HG03558 (cell line): ENCODE data around the gene EGFLAM.

Experiments used
- ATAC-seq: cut with Tn5 transposase; IDR thresholded peaks from one replicate; pipeline ENCODE4 v1.9.1; 2021; ENCODE audit warnings: moderate number of reproducible peaks; ENCODE audit not compliant: unreplicated experiment; ENCODE audit errors: extremely low read depth

EGFLAM gene

DNA sequence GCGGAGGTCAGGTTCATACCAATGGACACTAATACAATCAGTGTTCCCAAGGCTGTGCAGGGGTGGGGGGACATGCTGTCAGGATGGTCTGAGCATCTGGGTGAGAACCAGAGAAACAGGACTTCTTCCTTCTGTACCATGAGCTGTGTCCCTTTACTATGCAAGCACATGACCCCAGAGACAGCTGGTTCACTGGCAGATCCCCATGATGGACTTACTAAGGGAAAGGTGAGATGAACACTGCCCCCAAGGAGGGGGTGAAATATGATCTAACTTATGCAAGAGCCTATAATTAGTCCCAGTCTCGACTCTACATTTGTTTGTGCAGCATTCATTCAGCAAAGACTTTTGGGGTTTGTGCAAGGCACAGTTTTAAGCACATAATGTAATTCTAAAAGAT, 206.7 kb downstream of the EGFLAM start:
- no peak for ATAC-seq

DNA sequence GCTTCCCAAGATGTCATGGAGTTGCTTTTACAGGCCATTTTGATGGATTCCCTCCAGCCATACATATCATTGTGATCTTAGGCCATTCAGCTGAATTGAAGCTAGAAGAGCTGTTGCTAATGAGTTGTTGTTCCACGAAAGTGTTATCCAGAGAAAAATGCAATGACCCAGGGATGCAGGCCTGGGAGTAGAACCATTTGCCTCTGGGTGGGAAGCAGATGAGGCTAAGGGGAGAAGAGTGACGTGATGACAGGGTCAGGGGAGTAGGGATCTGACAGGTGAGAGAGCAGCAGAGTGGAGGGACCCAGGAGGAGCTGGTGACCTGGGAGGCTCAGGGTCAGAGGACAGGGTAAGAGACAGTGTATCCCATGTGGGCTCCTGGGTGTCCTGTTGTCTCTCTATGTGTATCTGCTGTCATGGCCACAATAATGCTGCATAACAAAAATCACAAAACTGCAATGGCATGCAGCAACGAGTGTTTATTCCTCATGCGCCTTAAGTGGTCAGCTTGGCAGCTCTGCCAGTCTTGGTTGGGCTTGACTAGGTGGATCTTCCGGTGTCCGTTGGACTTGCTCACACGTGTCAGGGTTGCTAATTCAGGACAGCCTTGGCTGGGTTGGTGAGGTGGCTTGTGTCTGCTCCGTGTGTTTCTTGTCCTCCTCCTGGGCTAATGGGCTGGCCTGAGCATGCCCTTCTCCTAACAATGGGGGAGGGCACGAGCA, 207.5 kb downstream of the EGFLAM start:
- no peak for ATAC-seq

DNA sequence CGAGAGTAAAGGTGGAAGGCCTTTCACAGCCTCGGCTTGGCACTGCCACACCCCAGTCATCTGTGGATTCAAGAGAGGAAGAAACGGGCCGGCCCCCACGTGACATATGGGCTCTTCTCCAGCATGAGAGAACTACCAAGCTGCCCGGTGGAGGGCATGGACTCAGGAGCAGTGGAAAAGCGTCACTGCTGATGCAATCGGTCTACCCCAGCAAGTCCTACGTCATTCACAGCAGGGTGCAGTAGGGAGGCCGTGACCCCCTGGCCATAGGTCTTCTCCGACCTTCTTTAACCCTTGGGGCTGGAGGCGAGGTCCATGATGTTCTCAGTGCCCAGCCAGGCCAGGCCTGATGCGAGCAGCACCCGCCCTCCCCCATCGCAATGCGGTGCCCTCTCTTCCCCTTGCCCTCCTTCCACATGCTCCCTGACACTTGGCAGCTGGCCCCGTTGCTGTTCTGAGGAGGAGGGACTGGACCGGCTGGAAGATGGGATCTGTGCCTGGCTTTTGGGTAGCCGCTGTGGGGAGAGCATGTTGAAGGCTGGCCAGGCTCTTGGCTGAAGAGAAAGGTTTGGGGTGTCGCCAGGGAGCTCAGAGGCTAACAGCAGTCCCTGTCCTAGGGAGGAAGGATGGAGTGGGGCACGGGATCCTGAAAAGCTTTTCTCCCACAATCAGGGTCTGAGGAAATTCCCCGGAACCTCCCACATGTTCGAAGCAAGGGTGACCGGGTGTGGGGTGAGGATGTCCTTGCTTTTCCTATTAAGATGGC, 208.2 kb downstream of the EGFLAM start:
- no peak for ATAC-seq

DNA sequence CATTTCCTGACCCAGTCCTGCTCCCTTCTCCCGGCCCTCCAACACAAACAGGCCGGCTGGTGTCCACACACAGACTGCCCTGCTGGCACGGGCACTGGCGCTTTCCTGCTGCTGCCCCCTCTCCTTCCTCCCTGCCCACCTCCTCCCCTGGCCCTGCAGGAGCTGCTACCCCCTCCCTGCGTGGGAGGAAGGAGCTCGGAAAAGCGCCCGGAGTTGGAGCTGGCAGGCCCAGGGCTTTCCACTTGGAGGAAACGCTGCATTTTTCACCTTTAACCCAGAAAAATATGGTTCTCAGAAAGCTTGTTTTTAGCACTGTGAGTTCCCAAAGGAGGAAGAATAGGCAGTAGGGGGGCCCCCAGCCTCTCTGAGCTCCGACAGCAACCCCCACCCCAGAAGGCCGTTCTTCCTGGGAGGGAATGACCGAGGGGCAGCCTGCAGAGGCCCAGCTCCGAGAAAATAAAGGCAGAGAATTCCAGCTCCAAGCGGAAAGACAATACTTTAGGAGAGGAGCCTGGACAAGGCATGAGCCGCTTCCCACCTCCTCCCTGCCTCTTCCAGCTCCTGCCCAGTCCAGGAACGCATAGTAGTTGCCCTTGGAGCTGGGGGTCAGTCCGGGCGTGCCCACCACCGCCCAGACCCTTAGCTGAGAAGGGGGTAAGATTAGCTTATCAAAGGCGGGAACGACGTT, 209.1 kb downstream of the EGFLAM start:
- ATAC-seq, result no peak

DNA sequence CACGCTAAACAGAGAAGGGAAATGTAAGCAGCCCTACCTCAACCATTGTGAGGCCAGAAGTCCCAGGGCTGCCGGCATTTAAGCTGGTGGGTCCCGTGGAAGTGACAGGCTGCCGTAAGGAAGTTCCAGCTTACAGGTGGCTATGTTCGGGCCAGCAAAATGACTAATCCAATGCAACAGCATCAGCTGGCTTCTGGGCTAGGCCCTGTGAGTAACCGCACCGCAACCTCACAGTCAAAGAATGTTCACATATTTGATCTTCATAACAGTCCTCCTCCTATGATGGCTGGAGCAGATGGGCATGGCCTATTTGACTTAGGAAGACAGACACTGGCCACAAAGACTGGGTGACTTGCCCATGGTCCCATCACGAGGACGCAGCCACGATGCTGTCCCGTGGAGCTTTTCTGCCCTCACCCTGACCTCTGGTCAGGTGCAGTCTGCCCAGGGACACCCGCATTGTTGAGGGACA, 209.9 kb downstream of the EGFLAM start:
- no peak for ATAC-seq

DNA sequence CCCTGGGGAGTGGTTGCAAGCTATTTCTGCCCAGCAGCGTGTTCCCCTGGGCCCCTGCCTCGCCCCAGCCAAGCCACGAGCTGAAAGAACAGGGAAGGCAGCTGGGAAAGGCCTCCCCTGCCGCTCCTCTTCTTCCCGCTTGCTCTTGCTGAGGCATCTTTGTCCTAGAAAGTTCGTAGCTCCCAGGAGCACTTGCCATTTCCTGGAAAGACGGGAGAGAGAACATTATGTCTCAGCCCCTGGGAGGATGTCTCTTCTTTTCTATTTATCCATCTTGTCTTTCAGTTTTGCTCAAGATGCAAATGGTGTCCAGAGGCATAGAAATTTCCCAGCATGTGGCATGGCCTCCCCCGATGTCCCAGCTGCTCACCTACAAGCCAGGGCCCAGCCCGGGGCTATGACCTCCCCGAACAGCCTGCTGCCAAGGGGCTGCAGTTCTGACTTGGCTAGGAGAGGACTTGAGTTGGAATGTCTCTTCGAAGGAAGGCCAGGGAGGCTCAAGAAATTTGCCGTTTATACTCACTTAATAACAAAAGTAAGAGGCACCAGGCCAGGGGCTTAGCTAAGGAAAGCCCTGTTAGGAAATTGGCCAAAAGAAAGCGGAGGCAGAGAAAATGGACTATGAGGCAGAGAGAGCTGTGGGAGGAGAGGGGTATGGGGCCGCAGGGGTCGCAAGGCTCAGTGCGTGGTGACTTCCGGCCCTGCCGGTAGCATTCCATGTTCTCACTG, 210.8 kb downstream of the EGFLAM start:
- ATAC-seq, result no peak

DNA sequence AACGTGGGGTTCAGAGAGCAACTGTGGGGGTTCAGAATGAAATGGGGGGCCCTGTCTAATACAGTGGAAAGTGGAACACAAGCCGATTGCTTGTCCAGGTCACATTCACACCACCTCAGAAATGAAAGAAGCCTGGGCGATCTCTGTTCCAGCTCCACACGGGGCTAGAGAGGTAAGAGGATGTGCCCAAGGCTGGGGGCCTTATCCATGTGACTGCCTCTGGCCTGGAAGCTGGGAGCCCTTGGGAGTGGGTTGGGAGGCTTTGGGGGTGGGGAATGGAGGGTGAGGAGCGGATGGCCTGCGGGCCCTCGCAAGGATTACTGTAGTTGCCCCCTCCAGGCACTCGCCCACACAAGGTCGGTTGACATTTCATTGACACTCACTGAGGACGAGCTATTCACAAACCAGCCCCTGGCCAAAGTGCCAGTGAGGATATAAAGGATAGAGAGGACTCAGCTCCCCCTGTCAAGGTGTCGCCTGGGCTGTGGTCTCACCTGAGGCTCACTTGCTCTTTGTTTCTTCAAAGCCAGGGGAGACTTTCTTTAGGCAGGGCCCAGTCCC, 211.4 kb downstream of the EGFLAM start:
- no peak for ATAC-seq

DNA sequence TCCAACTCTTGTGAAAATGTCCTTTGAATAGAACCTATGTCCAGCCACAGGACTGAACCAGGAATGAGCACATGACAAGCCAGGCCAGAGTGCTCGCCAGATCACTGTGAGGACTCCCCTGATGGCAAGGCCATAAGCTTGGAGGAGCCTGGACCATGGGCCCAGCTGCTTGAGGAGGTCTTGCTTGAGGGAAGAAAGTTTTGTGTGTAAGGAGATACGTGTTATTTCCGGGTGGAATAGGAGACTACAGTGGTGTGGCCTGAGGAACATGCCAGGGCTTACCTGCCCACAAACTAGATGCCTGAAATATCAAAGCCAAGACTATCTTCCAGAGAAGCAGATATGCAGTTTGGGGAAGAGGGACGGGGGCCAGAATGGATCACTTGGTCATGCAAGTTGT, 213.3 kb downstream of the EGFLAM start:
- no peak for ATAC-seq

DNA sequence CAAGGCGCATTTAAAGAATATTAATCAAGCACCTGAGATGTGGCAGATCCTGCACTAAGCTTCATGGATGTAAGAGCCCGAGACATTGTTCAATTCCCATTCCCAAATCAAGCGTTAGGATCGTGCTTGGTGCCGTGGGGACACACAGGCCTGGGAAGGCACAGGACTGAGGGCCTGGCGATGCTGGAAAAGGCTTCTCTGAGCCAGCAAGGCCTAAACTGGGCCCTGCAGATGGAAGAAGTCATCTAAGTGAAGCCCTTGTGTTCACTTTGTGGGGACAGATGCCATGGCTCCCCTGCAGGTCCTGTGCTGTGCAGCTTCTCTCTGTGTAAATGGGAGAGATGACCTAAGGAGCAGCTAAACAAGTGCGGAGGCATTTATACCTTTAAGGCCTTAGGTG, 214.2 kb downstream of the EGFLAM start:
- no peak for ATAC-seq

DNA sequence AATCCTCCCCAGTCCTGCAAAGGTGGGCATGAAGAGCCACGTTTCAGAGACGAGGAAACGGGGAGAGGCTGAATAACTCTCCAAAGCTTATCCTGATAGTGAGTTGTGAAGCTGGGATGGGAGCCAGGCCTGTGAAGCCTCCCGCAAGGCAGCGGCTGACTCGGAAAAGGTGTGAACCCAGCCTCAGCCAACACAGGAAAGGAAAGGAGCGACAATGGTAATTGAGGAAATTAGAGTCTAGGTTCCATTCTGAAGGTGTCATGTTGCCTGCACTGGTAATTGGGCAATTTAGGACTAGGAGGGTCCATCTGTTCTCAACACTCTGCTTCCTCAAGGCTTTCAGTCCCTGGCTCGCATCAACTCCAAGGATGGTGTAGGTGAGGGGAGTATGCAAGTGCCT, 214.6 kb downstream of the EGFLAM start:
- no peak for ATAC-seq

DNA sequence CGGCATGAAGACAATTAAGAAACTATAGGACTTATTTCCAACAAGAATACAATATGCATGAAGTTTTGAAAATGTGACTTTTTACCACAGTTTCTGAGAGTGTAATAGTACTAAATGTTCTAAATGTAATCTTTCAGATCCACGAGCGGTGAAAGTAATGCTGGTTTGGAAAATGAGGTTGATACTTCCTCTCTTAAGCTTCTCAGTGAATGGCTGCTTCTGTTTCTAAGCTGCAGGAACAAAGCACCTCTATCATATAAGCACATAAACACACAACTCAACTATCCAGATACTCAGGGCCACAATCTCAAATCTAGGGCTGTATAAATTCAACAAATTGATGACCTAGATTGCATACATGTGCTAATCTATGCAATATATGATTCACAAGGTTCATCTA, 219.8 kb downstream of the EGFLAM start:
- ATAC-seq, result no peak

DNA sequence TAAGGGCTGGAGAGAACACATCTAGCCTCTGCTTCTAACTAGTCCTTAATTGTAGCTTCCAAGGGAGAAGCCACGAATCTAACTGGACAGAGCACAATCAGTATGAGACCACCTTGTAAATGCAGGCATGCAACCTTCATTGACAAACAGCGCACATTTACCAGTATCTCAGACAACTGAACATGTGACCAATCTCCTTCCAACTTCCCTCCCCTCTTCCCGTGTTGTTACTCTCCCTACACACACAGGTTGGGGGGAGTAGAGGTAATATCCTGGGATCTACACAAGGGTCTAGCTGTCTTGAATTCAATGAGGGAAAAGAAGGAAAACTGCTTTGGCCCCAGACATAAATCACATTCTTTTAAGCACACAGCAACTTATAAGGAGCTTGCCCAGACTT, 220.5 kb downstream of the EGFLAM start:
- no peak for ATAC-seq

DNA sequence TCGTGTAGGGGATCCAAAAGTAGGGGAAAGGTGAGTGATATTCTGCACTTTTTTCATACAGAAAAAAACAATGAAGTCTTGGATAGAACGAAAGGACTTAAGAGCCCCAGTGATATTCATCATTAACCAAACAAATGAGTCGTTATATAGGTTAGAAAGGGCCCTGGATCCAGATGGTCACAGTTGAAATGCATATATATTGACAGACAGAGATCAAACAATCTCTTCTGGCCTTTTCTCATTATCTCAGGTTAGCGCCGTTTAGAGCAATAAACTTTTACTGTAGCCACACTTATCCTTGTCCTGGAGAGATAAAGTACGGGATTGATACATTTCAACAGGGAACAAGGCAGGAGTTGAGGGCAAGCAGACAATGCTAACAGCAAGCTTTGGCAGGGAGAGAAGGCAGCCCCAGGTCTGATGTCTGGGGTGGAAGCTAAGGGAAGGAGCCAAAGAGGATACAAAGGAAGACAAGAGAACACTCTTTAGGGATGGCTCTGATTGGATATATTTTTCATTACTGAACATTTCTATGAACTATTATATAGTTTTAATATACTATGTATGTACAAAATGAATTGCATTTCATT, 221.1 kb downstream of the EGFLAM start:
- ATAC-seq, result no peak

DNA sequence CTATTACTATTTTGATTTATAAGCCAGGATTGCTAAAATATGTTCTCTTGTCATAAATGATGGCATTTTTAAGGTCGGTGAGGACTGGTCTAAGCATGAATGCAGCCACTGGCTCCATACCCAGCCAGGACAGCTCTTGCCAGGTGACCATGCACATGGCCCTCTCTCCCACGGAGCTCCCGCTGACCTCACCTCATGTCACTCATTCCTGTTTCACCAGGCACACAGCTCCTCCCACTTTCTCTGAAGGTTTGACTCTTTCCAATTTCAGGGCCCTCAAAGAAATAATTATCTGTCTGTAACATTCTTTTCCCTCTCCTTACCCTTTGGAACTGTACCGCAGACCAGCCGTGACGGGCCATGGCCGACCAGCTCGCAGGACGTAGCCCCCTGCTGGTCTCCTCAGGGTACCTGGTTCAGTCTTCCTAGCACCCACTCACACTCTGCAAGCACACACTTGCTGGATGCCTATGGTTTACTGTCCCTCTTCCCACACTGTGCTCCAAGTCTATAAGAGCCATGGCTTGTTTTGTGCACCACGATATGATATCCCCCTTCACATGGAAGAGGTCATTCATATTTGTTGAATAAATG, 225.5 kb downstream of the EGFLAM start:
- ATAC-seq, result no peak

DNA sequence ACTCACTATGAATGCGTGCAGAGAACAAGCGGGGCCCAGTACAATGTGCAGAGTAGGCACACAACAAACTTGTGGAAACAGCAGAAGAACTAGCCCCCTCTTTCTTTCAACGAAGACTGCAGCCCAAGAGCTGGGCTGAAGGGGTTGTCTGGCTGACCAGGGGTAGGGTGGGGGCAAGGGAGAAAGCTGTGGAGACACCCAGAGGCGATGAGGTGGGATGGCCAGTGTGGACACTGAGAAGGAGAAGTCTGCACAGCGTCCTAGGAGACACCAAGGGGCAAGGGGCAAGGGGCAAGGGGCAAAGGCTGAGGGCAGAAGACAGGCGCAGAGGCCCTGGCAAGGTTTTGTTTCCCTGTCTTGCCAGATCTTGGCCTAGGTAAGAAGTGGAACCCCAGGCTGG, 235.8 kb downstream of the EGFLAM start:
- ATAC-seq, result no peak

DNA sequence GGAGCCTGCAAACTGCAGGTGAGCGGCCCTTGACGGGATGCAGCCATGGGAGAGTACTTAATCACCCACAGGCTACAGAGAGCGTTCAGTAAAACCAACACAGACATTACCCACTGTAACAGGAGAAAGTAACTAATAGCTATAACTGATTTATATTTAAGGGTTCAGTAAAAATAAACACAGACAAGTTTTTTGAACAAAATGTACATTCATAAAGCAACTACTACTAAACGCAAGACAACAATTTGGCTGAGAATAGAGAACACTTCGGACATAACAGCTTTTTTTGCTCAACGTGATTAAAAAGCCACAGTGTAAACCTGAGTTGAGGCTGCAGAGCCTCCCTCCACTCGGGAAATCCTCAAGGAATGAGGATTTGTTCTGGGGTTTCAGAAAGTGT, 236.4 kb downstream of the EGFLAM start:
- no peak for ATAC-seq

DNA sequence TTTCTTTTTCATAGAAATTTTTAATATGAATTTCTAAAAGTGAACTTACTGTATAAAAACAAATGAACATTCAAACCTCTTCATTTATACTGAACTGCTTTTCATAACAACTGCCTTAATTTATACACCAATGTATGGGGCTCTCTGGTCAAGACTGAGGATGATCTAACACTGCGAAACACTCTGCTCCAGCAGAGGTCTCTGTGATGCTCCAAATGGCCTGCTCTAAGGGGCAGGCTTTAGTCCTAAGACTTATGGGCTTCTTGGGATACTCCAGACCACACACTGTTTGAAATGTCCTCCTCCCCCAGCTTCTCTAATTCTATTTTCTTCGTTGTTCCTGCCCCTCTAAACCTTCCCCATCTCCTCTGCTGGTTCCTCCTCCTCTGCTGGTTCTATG, 239.6 kb downstream of the EGFLAM start:
- ATAC-seq, result no peak

DNA sequence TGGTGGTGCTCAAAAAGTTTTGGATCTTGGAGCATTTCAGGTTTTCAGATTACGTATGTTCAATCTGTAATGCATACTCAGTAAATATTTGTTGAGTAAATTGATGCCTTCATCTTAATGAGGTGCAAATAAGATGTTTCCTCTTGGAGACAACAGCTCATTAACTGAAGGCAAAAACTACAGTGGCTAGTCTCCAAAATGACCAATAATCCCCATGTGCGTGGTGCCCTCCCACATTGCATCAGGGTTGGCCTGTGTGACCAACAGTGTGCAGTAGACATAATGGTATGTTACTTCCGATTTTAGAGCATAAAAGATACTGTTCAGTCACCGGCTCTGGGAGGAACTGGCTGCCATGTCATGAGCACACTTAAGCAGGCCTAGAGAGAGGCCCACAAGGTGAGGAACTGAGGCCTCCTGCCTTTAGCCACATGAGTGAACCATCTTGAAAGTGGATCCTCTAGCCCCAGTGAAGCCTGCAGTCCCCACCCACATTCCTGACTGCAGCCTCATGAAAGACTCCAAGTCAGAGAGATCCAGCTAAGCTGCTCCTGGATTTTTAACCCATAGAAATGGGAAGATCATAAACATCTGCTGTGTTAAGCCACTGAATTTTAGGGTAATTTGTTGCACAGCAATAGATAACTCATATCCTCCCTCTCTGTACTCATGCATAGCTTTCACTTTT, 242.4 kb downstream of the EGFLAM start:
- ATAC-seq, result no peak

DNA sequence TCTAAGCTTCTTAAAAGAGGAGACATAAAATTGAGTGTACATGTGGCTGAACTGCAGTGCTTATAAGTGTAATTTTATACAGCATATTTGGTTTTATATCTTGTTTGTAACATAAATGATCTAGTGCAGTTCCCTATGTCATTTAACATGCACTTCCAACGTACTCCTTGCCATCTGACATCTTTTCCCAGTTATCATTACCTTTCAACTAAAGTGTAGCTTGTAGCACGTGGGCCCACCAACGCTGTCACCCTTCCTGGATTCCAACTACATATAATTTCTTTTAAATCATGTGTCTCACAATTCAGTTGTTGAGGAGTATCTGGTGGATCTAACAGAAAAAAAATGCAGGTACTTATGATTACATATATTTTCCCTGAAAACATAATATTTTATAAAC, 247.9 kb downstream of the EGFLAM start:
- no peak for ATAC-seq
